Activated naive CD4-positive, alpha-beta T cell treated with anti-CD3 and anti-CD28 coated beads for 36 hours (primary cell): ENCODE results near the gene EPHA3. TPM values are rescaled to one million over a fixed set of nuclear protein-coding genes. Genes with fewer than 3 reads are reported as not detected.

Experiments used
- CTCF ChIA-PET: fragments of 350-600 bp; sonication (Branson Sonifier 250); formaldehyde crosslinking; loops from one replicate; lab custom pipeline; 2021; ENCODE audit warnings: antibody characterized with exemption; lab: Charles Lee
- DNase-seq: peaks from one replicate; pipeline ENCODE4 v3.0.0-alpha.2; 2020
- H3K27ac Mint-ChIP-seq: one replicate; pipeline ENCODE4 v1.8.0; 2021; ENCODE audit warnings: mild to moderate bottlenecking, mixed read lengths
- H3K27me3 Mint-ChIP-seq: one replicate; pipeline ENCODE4 v1.8.0; 2021; ENCODE audit warnings: low read depth, mixed read lengths
- H3K36me3 Mint-ChIP-seq: one replicate; pipeline ENCODE4 v1.8.0; 2021; ENCODE audit warnings: low read depth, mixed read lengths
- H3K4me1 Mint-ChIP-seq: one replicate; pipeline ENCODE4 v1.8.0; 2021; ENCODE audit warnings: low read depth, mixed read lengths
- H3K4me3 Mint-ChIP-seq: one replicate; pipeline ENCODE4 v1.8.0; 2021; ENCODE audit warnings: mild to moderate bottlenecking, moderate library complexity, mixed read lengths
- H3K9me3 Mint-ChIP-seq: one replicate; pipeline ENCODE4 v1.8.0; 2021; ENCODE audit warnings: mixed read lengths
- intact Hi-C: fragments of 100-400 bp; cut with micrococcal nuclease; formaldehyde crosslinking; loops from one replicate; pipeline ENCODE4 v1.15.1; 2023
- total RNA-seq, 2 experiments: library from RNA; stranded (reverse); gene quantifications; one replicate each; pipeline ENCODE4 v1.2.3, GENCODE V29; 2021

The EPHA3 gene
- total RNA-seq, 2 experiments from 2014 or later: not detected

DNA sequence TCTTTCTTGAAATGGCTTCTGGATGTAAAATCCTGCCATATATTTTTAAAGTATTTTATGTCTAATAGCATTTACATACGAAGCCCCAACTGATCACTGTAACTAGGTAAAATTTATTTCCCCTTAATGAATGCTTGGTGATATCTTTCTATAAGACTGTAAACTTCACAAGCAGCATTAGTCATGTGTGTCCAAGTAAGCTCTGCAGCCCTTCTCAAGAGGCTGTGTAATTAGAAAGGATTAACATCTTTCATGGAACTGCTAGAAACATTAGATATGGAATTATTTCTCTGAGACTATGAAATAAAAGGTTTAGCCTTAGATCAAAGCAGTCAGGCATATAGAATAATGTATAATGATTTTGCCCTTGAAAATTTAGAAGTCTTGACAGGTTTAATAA, 143.3 kb downstream of the EPHA3 start:
- CTCF ChIA-PET: no interaction called here
- no peaks in the 10 kb centered on the region for H3K27me3 Mint-ChIP-seq
- H3K4me1 Mint-ChIP-seq: no peaks in the 10 kb centered on the region
- intact Hi-C loops: no loop called here
- H3K4me3 Mint-ChIP-seq: no peak overlapping the region
- DNase-seq: no peak
- H3K36me3 Mint-ChIP-seq: no peaks in the 10 kb centered on the region
- no peak overlapping the region for H3K27ac Mint-ChIP-seq
- peaks cover 1% of the 10 kb centered on the region for H3K9me3 Mint-ChIP-seq

GRCh38 chr3:89252016-89252415, 144.6 kb downstream of the EPHA3 start:
- CTCF ChIA-PET: no interaction called here
- H3K27ac Mint-ChIP-seq: no peak overlapping the region
- no peak overlapping the region for H3K4me3 Mint-ChIP-seq
- peaks cover 3% of the 10 kb centered on the region for H3K9me3 Mint-ChIP-seq
- H3K4me1 Mint-ChIP-seq: no peaks in the 10 kb centered on the region
- no peaks in the 10 kb centered on the region for H3K36me3 Mint-ChIP-seq
- no peaks in the 10 kb centered on the region for H3K27me3 Mint-ChIP-seq
- intact Hi-C loops: no loop called here
- no peak for DNase-seq

DNA sequence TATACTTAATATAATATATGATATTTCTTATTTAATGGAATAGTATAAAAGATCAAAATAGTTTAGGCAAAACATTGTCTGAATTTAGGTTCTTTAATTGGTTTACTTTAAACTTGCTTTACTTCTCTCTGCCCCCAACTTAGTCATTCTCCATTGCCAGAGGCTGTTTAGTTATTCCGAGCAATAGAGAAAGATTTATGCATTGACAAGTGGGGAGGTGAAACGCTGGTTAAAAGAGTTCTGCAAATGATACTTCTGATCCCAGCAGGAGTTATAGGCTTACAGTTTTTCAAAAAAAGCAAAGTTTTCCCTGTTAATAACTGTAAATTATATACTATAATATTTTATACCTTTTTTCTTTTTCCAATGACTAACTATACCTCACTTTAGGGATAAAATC, 145.4 kb downstream of the EPHA3 start:
- no peaks in the 10 kb centered on the region for H3K27me3 Mint-ChIP-seq
- CTCF ChIA-PET: no interaction called here
- peaks cover 4% of the 10 kb centered on the region for H3K9me3 Mint-ChIP-seq
- no peak for DNase-seq
- intact Hi-C loops: no loop called here
- no peak overlapping the region for H3K27ac Mint-ChIP-seq
- no peak overlapping the region for H3K4me3 Mint-ChIP-seq
- no peaks in the 10 kb centered on the region for H3K4me1 Mint-ChIP-seq
- no peaks in the 10 kb centered on the region for H3K36me3 Mint-ChIP-seq

GRCh38 chr3:89256395-89256794, 149.0 kb downstream of the EPHA3 start:
- H3K36me3 Mint-ChIP-seq: no peaks in the 10 kb centered on the region
- H3K4me3 Mint-ChIP-seq: no peak overlapping the region
- no peak overlapping the region for H3K27ac Mint-ChIP-seq
- intact Hi-C loops: no loop called here
- no peaks in the 10 kb centered on the region for H3K4me1 Mint-ChIP-seq
- no peaks in the 10 kb centered on the region for H3K27me3 Mint-ChIP-seq
- peaks cover 4% of the 10 kb centered on the region for H3K9me3 Mint-ChIP-seq
- CTCF ChIA-PET: interaction anchor here (0.8 kb wide), 1 partner anchor 11 kb away, joined by 3 read pairs; no protein-coding TSS in a partner anchor
- no peak for DNase-seq

- Mint-ChIP-seq H3K27me3 (no peaks in the 10 kb centered on the region), H3K36me3 (no peaks in the 10 kb centered on the region), H3K27ac (no peak overlapping the region), H3K4me3 (no peak overlapping the region), H3K4me1 (no peaks in the 10 kb centered on the region), H3K9me3 (peaks cover 4% of the 10 kb centered on the region)
- CTCF ChIA-PET: no interaction called here
- no peak for DNase-seq
- intact Hi-C loops: no loop called here
Observed at GRCh38 chr3:89256882-89257281, 149.5 kb downstream of the EPHA3 start.

GRCh38 chr3:89260721-89261120, 153.3 kb downstream of the EPHA3 start:
- CTCF ChIA-PET: no interaction called here
- no peaks in the 10 kb centered on the region for H3K4me1 Mint-ChIP-seq

GRCh38 chr3:89261673-89262072, 154.3 kb downstream of the EPHA3 start:
- peaks cover 4% of the 10 kb centered on the region for H3K9me3 Mint-ChIP-seq
- no peak overlapping the region for H3K4me3 Mint-ChIP-seq
- CTCF ChIA-PET: no interaction called here
- H3K27ac Mint-ChIP-seq: no peak overlapping the region
- H3K4me1 Mint-ChIP-seq: no peaks in the 10 kb centered on the region
- H3K27me3 Mint-ChIP-seq: no peaks in the 10 kb centered on the region
- intact Hi-C loops: no loop called here
- no peaks in the 10 kb centered on the region for H3K36me3 Mint-ChIP-seq
- DNase-seq: no peak

More at GRCh38 chr3:89260721-89261120, 153.3 kb downstream of the EPHA3 start:
- Mint-ChIP-seq H3K9me3 (peaks cover 4% of the 10 kb centered on the region), H3K36me3 (no peaks in the 10 kb centered on the region), H3K4me3 (no peak overlapping the region), H3K27ac (no peak overlapping the region), H3K27me3 (no peaks in the 10 kb centered on the region)
- no peak for DNase-seq
- intact Hi-C loops: no loop called here

- no peak overlapping the region for H3K27ac Mint-ChIP-seq
- H3K9me3 Mint-ChIP-seq: peaks cover 2% of the 10 kb centered on the region
- CTCF ChIA-PET: no interaction called here
- no peaks in the 10 kb centered on the region for H3K36me3 Mint-ChIP-seq
- H3K4me3 Mint-ChIP-seq: no peak overlapping the region
- no peak for DNase-seq
- no peaks in the 10 kb centered on the region for H3K4me1 Mint-ChIP-seq
- H3K27me3 Mint-ChIP-seq: no peaks in the 10 kb centered on the region
- intact Hi-C loops: no loop called here
Observed at GRCh38 chr3:89262309-89262929, 155.0 kb downstream of the EPHA3 start.

GRCh38 chr3:89264037-89264560, 156.7 kb downstream of the EPHA3 start:
- H3K4me1 Mint-ChIP-seq: no peaks in the 10 kb centered on the region
- CTCF ChIA-PET: no interaction called here
- no peak for DNase-seq
- intact Hi-C loops: no loop called here
- H3K4me3 Mint-ChIP-seq: no peak overlapping the region
- peaks cover 2% of the 10 kb centered on the region for H3K9me3 Mint-ChIP-seq
- H3K27ac Mint-ChIP-seq: no peak overlapping the region
- no peaks in the 10 kb centered on the region for H3K27me3 Mint-ChIP-seq
- H3K36me3 Mint-ChIP-seq: no peaks in the 10 kb centered on the region

- H3K27ac Mint-ChIP-seq: no peak overlapping the region
- H3K9me3 Mint-ChIP-seq: peaks cover 2% of the 10 kb centered on the region
- no peaks in the 10 kb centered on the region for H3K4me1 Mint-ChIP-seq
- CTCF ChIA-PET: no interaction called here
- intact Hi-C loops: no loop called here
- no peaks in the 10 kb centered on the region for H3K27me3 Mint-ChIP-seq
- no peaks in the 10 kb centered on the region for H3K36me3 Mint-ChIP-seq
- no peak overlapping the region for H3K4me3 Mint-ChIP-seq
- DNase-seq: no peak
Observed at GRCh38 chr3:89266074-89266473, 158.7 kb downstream of the EPHA3 start.

GRCh38 chr3:89268059-89268458, 160.6 kb downstream of the EPHA3 start:
- no peak overlapping the region for H3K4me3 Mint-ChIP-seq
- H3K27ac Mint-ChIP-seq: no peak overlapping the region
- no peaks in the 10 kb centered on the region for H3K9me3 Mint-ChIP-seq
- intact Hi-C loops: no loop called here
- CTCF ChIA-PET: interaction anchor here (0.8 to 1.0 kb wide), 2 partner anchors 12 to 13 kb away, joined by 3 read pairs; no protein-coding TSS in a partner anchor
- no peak for DNase-seq
- H3K4me1 Mint-ChIP-seq: no peaks in the 10 kb centered on the region
- no peaks in the 10 kb centered on the region for H3K36me3 Mint-ChIP-seq
- H3K27me3 Mint-ChIP-seq: no peaks in the 10 kb centered on the region

DNA sequence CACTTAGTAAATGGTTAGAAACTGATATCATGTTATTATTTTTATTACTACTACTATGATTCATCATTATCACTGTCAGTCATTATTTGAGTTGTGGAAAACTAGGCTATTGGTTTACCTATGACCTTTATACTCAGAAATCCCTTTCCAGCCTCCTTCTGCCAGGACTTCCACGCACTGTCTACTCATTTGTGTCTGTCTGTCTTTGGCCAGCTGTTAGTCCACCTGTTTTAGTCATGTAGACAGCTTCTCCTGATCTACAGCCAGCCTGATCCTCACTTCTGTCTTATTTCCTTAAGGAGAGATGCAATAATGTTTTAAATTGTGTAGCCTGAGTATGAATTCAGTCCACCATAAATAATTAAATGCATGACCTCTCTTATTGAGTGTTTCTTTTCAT, 162.8 kb downstream of the EPHA3 start:
- Mint-ChIP-seq H3K4me1 (no peaks in the 10 kb centered on the region), H3K27ac (no peak overlapping the region), H3K9me3 (no peaks in the 10 kb centered on the region), H3K27me3 (no peaks in the 10 kb centered on the region), H3K4me3 (no peak overlapping the region), H3K36me3 (no peaks in the 10 kb centered on the region)
- DNase-seq: no peak
- CTCF ChIA-PET: no interaction called here
- intact Hi-C loops: no loop called here

GRCh38 chr3:89275001-89275400, 167.6 kb downstream of the EPHA3 start:
- no peaks in the 10 kb centered on the region for H3K4me1 Mint-ChIP-seq
- H3K36me3 Mint-ChIP-seq: no peaks in the 10 kb centered on the region
- H3K9me3 Mint-ChIP-seq: no peaks in the 10 kb centered on the region
- CTCF ChIA-PET: interaction anchor here (0.5 kb wide), 1 partner anchor 98 kb away, joined by 3 read pairs; no protein-coding TSS in a partner anchor
- H3K4me3 Mint-ChIP-seq: no peak overlapping the region
- H3K27ac Mint-ChIP-seq: no peak overlapping the region
- no peak for DNase-seq
- H3K27me3 Mint-ChIP-seq: no peaks in the 10 kb centered on the region
- intact Hi-C loops: no loop called here
